GM19043 (cell line): Measurements from ENCODE around the gene DNASE1L3.
A peak's percentile ranks its signal among the peaks of the same experiment; 100 is the strongest.
"Not testable (repeated sequence)": the region's sequence is repeated elsewhere in the genome, so short reads cannot be mapped to it uniquely, and the experiment has no call there.

Source experiments
- ATAC-seq: cut with Tn5 transposase; IDR thresholded peaks from one replicate; pipeline ENCODE4 v1.9.1; 2021; ENCODE audit warnings: low read depth; ENCODE audit not compliant: unreplicated experiment

The DNASE1L3 gene, protein sequence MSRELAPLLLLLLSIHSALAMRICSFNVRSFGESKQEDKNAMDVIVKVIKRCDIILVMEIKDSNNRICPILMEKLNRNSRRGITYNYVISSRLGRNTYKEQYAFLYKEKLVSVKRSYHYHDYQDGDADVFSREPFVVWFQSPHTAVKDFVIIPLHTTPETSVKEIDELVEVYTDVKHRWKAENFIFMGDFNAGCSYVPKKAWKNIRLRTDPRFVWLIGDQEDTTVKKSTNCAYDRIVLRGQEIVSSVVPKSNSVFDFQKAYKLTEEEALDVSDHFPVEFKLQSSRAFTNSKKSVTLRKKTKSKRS

DNA sequence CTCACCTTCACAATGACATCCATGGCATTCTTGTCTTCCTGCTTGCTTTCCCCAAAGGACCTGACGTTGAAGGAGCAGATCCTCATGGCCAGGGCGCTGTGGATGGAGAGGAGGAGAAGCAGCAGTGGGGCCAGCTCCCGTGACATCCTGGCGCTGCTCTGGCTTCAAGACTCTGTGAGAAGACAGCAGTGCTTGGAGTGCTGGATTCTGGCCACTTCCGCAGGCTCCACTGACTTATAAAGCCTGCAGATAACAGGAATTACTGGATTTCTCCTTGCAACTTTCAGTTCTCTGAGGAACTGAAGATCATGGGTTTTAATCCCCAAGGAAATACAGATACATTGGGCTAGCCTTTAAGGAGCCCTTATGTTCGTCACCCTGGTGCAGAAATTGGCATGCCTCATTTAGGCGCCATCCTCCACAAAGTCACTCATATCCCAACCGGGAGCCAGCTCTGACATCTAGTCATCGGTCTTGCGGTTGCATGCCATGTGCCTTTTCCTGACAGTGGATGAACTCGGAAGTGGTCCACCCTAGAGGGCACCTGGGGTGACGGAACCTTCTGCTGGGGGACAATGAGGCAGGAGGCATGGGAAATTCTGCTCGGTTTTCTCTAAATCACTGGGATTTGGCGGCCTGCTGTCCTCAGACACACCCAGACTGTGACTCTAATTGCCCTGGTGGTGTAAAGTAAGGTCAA, at the start of gene DNASE1L3:
DNASE1L3 (minus strand) TSS at position 212 of the 700 bp plus-strand sequence; CDS start at position 146, 66 bp downstream.
- no peak for ATAC-seq

DNA sequence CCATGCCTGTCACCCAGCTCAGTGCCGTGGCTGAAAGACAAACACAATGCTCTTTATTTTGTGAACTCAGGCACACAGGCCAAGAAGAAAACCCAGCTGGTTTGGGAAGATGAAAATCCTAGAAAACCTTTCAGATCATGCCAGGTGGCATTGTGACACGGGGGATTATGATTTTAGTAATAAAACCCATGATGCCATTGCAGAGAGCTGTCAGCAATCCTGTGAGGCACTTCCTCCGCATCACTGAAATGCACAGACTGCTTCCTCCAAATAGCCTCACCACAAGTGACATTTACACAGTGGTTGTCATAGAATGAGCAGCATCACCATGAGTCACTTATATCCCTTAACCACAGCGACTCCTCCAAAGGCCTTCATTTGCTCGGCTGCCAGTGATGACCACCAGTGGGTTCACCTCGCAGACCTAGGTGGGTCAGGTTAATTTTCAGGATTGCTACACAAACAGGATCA, 49.5 kb upstream of the DNASE1L3 start:
- no peak for ATAC-seq

DNA sequence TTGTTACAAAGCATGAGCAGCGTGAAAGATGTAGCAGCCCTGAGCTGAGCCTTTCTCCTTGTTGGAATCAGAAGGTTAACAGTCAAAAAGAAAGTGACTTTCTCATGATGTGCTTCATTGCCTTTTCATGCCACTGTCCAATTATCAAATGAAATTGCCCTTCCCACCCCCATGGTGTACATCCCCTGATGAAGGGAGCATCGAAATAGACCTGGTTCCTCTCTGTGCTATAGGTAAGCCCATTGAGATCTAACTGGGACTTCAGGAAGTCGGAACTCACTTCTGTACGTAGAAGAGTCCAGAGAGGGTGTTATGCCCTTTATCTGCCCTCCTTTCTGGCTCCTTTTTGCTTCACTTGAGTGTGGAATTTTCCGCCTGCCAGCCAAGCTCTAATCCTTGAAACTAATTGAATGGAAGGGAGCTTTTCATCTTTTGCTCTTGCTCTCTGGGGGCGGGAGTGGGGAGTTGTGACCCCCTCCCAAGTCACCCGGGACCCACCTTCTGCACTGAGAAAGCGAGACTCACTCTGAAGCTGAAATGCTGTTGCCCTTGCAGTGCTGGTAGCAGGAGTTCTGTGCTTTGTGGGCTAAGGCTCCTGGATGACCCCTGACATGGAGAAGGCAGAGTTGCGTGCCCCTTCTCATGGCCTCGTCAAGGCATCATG, 47.8 kb upstream of the DNASE1L3 start:
- ATAC-seq: no peak

DNA sequence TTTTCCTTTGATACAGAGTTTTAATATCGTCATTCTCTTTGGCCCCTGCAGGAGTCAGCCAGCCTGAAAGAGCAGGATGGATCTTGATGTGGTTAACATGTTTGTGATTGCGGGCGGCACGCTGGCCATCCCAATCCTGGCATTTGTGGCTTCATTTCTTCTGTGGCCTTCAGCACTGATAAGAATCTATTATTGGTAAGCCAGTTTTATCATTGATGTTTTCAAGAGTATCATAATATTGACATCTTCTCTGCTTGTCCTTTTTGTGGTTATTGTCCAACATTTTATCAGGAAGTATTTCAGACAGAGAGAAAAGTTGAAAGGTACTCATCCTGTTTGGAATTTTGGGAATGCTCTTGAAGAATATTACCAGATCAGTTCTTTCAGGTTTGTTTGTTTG, 45.7 kb upstream of the DNASE1L3 start:
- no peak for ATAC-seq

DNA sequence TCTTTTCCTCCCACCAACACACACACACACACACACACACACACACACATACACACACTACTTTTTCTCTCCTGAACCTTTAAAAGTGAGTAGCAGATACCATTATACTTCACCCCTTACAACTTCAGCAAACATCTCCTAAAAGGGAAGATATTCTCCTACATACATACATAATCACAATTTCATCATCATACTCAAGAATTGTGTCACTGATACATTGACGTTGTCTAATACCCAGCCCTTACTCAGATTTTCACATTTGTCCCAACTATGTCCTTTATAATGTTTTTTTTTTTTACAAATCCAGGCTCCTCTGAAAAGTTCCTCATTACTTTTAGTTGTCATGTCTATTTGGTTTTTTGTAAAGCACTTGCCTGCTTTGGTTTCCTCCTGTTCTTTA, 45.3 kb upstream of the DNASE1L3 start:
- no peak for ATAC-seq

DNA sequence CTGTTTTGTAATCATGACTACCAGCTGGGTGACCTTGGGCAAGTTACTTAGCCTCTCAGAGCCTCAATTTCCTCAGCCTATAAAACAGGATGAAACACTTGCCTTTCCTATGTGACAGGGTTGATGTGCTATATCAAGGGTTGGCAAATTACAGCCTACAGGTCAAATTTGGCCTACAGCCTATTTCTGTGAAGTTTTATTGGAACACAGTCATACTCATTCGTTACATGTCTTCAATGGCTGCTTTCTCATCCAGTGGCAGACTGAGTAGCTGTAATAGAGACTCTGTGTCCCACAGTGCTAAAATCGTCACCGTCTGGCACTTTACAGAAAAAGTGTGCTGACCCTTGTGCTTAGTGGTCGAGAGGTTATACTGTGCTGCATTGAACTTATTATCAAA, 43.4 kb upstream of the DNASE1L3 start:
- no peak for ATAC-seq

DNA sequence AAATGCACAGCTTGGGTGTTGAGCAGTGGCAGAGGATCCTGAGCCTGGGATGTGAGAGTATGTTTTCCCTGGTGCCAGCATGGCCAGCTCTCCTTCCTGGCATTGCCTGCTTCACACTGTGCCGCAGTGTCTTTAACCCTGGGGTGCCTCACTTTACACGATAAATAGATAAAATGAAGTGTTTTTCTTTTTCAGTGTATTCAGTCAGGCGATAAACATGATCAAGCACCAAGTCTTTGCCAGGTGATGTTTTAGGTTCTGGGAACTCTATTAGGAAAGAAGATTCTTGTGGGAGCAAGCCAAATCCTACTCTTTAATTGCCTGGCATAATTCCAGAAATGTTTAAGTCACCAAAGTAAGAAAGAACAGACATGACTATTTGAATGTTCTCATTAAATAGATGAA, 40.9 kb upstream of the DNASE1L3 start:
- ATAC-seq: no peak

DNA sequence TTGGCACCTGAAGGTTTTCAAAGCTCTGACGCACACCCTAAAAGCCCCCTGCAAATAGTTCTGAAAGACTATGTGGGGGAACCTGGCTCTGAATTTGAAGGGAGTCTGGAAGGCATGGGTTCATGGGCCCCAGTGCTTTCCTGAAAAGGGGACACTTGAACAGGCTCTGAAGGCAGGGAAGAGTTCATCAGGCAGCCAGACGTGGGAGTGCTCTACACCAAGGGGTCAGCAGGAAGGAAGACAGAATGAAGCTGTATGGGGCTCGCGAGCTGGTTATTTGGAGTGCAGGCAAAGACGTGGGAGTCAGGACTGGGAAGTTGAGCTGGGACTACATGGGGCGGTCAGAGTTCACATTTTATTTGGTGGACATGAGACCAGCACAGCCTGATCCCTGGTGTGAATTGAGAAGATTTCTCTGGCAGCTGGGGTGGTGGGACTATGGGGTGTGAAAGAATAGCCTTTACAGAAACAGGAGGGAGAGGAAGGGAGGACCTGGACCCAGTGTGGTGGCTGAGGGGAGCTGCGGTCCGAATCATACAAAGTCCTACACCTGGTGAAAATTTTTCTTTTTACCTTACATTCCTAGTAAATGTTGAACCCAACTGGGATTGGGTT, 39.4 kb upstream of the DNASE1L3 start:
- ATAC-seq: no peak

DNA sequence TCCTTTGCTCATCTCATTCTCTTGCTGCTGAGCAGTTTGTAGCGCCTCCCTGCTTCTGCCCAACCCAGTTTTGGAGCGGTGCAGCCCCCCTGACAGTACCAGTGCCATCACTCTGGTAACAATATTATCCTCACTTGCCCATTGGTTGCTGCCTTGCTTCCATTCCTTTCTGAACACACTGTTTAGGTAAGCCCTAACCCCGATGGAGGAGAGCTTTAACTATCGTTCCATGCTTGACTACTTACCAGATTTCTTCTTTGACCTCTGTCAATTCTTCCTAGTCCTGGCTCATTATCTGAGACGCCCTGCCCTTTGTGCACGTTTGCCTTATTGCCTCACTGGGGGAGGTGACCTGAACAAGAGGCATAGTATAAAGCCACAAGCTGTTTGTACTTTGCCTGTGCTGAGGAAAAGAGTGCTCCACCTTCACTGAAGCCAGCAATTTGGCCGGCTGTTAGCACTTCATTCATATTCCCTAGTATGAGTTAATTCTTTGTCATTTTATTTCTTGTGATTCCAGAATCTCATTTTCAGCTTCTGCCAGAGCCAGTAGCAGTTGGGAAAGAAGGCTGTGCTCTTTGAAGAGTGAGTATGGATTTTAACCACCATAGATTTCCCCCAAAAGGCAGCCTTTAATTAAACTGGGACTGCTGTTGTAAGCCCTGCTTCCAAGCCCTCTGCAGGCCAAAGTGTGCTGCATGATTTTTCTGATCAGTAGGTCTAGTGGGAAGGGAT, 38.8 kb upstream of the DNASE1L3 start:
- ATAC-seq: no peak

DNA sequence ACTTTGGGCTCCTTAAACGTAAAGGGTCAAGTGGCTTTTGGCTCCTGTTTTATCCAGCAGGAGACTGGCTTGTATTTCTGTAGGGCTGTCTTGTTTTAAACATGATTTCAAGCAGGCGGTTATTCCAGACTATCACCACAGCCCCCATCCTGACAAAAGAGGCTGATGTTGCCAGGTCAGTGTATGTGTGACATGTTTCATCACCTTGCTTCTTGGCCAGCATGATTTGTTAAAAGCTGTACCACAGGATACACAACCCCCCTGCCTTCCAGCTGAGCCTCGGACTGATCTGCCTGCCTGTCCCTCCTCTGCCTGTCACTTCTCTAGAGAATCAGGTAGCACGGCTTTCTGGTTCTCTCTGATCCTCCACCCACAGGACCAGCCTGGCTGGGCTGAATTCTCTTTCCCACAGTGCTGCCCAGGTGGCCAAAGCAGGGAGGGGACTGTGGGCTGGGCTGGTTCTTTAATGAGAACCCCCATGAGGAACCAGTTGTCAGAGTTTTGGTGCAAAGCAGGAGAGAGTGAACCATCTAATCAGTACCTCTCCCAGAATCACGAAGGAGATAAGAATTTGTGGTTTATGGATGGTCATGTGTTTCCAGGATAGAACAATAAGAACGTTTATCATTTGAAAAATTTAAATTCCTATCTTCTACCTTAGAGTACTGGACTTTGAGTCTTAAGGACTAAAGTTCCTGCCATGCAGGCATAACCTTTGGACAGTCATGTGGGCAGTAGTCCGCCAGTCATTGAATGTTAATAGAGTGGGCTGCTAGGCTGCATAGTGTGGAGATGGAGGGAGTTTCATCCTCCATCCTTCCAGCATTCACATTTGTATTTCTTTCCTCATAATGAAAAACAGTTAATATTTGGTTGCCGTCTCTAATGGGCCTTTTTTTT, 35.6 kb upstream of the DNASE1L3 start:
- no peak for ATAC-seq

DNA sequence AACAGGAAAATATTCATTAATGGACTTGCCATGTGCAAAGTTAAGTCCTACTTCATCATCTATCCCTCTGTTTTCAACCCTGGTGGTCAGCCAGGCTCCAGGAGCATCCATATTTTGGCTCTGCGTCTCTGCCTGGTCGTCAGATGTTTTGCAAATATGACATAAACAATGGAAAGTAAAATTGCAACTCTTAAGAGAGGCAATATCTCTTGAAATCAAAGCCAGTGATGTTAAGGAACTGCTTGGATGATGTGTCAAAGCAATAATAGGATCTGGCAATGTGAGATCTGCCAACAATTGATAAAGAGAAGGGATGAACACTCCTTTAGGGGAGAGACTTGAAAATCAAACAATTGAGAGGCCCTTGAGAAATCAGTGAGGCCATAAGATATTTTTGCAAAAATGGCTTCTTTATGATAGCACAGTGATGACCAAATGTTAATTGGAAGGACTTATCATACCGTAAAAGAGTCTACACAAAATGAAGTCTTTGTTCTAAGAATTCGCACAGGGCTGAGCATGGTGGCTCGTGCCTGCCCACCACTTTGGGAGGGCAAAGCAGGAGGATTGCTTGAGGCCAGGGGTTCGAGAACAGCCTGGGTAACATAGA, 33.3 kb upstream of the DNASE1L3 start:
- ATAC-seq: no peak

DNA sequence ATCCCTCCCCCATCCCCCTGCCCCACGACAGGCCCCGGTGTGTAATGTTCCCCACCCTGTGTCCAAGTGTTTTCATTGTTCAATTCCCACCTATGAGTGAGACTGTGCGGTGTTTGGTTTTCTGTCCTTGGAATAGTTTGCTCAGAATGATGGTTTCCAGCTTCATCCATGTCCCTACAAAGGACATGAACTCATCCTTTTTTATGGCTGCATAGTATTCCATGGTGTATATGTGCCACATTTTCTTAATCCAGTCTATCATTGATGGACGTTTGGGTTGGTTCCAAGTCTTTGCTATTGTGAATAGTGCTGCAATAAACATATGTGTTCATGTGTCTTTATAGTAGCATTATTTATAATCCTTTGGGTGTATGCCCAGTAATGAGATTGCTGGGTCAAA, 32.1 kb upstream of the DNASE1L3 start:
- ATAC-seq: not testable (repeated sequence)

DNA sequence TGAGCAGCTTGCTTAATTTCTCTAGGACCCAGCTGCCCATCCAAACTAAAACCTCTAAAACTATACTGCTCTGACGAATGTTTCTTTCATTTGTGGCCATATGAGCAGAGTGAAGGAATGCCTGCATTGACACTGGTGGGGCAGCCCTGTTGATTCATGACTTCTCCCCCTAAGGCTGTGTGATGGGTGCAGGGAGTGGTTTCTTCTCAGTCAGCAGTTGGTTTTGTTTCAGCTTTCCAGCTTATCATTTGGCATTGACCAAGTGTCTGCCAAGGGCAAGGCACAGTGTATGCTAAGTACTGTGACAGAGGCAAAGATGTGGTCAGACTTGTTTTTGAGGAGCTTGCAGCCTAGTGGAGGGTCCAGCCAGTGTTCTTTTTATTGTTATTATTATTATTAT, 31.6 kb upstream of the DNASE1L3 start:
- ATAC-seq: no peak

DNA sequence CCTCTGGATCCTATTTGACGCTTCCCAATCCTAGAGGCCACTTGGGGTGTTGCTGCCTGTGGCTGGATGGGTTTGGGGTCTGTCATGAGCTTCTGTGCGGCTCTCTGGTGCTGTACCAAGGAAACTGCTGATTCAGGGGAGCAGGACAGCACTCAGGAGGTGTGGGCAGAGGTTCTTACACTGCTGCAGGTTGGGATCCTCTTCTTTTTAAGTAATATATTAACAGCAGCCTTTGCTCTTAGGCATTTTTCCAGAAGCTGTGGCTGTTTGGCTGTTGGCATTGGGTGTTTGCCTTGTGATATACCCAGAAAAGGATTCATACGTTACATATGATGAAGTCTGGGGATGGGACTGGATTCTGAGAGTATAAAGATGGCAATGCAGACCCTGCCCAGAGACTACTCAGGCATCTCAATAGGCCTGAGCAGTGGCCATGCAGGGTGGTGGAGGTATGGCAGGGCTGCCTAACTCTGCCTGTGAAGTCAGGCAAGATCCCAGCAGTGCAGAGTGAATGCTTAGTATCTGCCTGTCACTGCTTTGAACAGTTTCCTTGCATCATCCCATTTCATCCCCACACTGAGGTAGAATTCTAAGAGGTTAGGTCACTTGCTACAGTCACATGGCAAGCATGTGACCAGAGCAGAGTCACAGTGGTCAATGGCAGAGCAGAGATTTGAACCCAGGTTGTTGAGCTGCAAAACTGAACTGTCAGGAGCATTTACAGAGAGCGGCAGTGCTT, 30.7 kb upstream of the DNASE1L3 start:
- no peak for ATAC-seq

DNA sequence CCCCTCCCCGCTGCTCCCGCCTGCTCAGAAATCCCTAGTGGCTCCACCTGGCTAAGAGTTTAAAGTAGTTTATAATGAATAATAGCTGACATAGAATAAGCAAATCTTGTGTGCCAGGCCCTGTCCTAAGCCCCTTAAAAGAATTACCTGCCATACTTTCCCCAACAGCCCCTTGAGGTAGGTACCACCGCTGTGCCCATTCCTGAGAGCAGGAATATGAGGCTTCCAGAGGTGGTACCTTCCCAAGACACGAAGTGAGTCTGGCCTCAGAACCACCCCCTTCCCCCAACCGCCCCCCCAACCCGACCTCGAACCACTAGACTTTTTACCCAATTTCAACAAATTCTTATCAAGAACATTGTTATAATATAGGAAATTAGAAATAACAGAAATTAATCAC, 28.1 kb upstream of the DNASE1L3 start:
- ATAC-seq: no peak

DNA sequence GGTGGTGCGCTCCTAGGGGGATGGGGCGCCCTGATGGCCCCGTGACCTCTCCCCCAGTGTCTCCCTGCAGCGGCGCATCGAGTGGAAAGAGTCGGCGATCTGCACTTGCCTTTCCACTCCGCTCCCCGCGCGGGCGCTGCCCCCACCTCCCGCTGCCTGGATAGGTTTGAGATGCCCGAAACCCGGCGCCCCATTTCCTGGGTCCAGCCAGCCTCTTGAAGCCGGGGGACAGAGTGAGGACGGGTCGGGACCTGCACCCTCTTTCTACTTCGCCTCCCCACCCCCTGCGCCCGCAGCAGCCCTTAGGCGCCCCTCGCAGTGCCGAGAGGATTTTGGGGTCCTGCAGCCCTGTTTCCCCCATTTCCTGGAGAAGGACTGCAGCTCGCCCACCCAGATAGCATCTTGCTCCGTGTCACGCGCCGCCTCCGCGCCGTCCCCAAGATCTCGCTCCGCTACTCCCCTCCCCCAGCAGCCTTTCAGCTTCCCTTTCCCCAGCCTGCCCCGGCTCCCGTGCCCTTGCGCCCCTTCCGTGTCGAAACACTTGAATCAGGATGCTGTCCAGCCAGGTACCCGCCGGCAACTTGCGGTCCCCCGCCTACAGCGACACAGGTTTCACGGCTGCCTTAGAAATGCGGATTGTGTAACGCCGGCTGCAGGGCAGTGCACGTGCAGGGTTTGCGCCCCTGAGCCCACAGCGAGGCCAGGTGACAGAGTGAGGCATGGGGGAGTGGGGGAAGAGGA, 27.3 kb upstream of the DNASE1L3 start:
- ATAC-seq: peak; percentile 34

DNA sequence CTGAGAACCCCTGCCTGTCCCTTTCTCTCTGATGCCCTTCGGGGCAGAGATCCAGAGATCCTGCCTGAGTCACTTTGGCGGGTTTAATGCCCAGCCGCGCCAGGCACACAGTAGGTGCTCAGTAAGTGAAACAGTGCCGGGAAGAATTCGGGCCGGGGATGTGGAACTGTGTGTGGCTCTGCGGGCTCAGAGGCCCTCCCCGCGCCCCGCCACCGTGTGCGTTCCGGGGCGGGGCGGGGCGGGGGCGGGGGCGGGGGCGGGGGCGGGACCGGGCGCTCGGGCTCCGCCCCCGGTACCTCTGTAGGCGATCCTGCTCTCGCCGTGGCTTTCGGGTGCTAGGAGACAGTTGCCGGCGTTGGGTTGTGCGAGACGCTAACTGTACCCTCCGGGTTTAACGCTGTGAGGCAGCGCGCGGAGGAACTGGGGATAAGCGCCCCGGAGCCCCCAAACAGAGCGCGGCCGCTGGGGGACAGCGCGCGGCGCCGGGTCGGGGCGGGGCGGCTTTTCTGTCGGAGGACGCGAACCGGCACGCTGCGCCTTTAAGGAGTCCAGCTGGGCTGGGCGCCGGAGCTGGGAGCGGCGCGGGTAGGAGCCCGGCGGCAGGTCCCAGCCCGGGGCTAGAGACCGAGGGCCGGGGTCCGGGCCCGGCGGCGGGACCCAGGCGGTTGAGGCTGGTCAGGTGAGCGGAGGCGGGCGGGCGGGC, 26.6 kb upstream of the DNASE1L3 start, which contains the start of gene ABHD6:
ABHD6 (plus strand) TSS at position 555 of the 703 bp plus-strand sequence. CDS start 18,795 bp downstream, outside the sequence.
- ATAC-seq: peak; percentile 63
